Left ventricle myocardium inferior (tissue), 1 donor: ENCODE results near the gene FETUB. TPM values are rescaled to one million over a fixed set of nuclear protein-coding genes. Genes with fewer than 3 reads are reported as not detected.

Experiments used
- DNase-seq: peaks from one replicate; pipeline ENCODE4 v3.0.0-alpha.2; 2020
- H3K27ac ChIP-seq: fragments of 200-600 bp; replicated peaks from 2 replicates; pipeline ENCODE4 v1.8.0; 2021
- H3K27me3 ChIP-seq: fragments of 200-600 bp; 2 replicates; pipeline ENCODE4 v1.8.0; 2021; ENCODE audit warnings: low read depth
- H3K36me3 ChIP-seq: fragments of 200-600 bp; 2 replicates; pipeline ENCODE4 v1.8.0; 2021
- H3K4me1 ChIP-seq: fragments of 200-600 bp; 2 replicates; pipeline ENCODE4 v1.8.0; 2021
- H3K4me3 ChIP-seq: fragments of 200-600 bp; 2 replicates; pipeline ENCODE4 v1.8.0; 2021; ENCODE audit warnings: mild to moderate bottlenecking, moderate library complexity
- H3K9me3 ChIP-seq: fragments of 200-600 bp; replicated peaks from 2 replicates; pipeline ENCODE4 v1.8.0; 2021
- intact Hi-C: fragments of 100-400 bp; cut with micrococcal nuclease; formaldehyde crosslinking; loops from one replicate; pipeline ENCODE4 v1.11.0; 2022
- long read RNA-seq: library from polyadenylated mRNA; unstranded; transcript quantifications from one replicate; pipeline ENCODE4 v2.0.0, GENCODE V29; 2021
- total RNA-seq: library from RNA; stranded (reverse); fragmentation: NEBNext Ultra II Directional; extraction: Animal tissue kit (Norgen Biotek cat#: 25700); gene quantifications from one replicate; pipeline ENCODE4 v1.2.1, GENCODE V29; 2021
- TF ChIP-seq, protein P1 (sequence below): fragments of 200-600 bp; IDR thresholded peaks from 2 replicates; pipeline ENCODE4 v1.8.0; 2021; ENCODE audit warnings: antibody characterized with exemption, mild to moderate bottlenecking, borderline replicate concordance
- donor health status: DM: no; HTN: yes; CAD: no; lungs with severe emphysema.

FETUB gene, protein sequence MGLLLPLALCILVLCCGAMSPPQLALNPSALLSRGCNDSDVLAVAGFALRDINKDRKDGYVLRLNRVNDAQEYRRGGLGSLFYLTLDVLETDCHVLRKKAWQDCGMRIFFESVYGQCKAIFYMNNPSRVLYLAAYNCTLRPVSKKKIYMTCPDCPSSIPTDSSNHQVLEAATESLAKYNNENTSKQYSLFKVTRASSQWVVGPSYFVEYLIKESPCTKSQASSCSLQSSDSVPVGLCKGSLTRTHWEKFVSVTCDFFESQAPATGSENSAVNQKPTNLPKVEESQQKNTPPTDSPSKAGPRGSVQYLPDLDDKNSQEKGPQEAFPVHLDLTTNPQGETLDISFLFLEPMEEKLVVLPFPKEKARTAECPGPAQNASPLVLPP
- total RNA-seq: not detected
- long read RNA-seq: 0 reads

DNA sequence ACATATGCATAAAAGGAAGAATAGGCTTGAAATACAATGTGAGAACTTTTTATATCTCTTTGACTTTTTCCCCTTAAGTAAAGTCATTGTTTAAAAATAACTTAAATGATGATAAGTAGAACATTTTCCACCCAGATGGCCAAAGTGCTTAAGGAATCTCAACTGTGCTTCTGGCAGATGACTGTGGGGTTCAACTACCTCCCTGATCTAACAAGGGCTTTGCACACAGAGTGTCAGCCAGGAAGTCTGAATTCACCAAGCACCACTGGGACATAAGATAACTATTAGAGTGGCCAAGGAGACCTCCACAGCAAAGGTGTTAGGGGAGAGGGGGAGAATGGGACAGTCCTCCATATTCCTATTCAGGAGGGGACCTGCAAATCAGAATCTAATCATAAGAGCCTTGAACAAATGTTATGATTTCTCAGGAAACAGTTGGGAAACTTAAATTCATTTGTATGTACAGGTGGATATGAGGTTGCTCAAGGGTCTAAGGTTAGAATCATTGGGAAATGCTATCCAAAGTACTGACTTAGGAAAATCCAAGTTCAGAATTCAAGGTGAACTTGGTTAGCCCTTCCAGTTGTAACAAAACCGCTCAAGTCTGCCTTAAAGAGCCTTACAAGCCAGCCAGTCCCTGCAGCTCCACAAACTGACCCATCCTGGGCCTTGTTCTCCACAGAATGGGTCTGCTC lies at the start of gene FETUB:
Gene FETUB (plus strand): TSS at position 622 of the 695 bp plus-strand sequence. CDS start 62 bp downstream, at position 684.
- Histone ChIP-seq H3K9me3 (no peaks in the 10 kb centered on the region), H3K36me3 (no peaks in the 10 kb centered on the region), H3K27ac (no peak within 1 kb of the TSS), H3K4me1 (peaks cover 13% of the 10 kb centered on the region), H3K27me3 (peaks cover 20% of the 10 kb centered on the region), H3K4me3 (no peak within 1 kb of the TSS)
- intact Hi-C loops: no loop called here
- DNase-seq: no peak
- TF ChIP-seq, protein P1, sequence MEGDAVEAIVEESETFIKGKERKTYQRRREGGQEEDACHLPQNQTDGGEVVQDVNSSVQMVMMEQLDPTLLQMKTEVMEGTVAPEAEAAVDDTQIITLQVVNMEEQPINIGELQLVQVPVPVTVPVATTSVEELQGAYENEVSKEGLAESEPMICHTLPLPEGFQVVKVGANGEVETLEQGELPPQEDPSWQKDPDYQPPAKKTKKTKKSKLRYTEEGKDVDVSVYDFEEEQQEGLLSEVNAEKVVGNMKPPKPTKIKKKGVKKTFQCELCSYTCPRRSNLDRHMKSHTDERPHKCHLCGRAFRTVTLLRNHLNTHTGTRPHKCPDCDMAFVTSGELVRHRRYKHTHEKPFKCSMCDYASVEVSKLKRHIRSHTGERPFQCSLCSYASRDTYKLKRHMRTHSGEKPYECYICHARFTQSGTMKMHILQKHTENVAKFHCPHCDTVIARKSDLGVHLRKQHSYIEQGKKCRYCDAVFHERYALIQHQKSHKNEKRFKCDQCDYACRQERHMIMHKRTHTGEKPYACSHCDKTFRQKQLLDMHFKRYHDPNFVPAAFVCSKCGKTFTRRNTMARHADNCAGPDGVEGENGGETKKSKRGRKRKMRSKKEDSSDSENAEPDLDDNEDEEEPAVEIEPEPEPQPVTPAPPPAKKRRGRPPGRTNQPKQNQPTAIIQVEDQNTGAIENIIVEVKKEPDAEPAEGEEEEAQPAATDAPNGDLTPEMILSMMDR: no peak

- no peak for DNase-seq
- Histone ChIP-seq H3K4me3 (no peak overlapping the region), H3K4me1 (peaks cover 4% of the 10 kb centered on the region), H3K27ac (no peak overlapping the region), H3K9me3 (no peaks in the 10 kb centered on the region), H3K36me3 (peaks cover 5% of the 10 kb centered on the region), H3K27me3 (no peaks in the 10 kb centered on the region)
- intact Hi-C loops: no loop called here
- TF ChIP-seq, protein P1: no peak
Measured at GRCh38 chr3:186590580-186591295, 49.5 kb upstream of the FETUB start.

DNA sequence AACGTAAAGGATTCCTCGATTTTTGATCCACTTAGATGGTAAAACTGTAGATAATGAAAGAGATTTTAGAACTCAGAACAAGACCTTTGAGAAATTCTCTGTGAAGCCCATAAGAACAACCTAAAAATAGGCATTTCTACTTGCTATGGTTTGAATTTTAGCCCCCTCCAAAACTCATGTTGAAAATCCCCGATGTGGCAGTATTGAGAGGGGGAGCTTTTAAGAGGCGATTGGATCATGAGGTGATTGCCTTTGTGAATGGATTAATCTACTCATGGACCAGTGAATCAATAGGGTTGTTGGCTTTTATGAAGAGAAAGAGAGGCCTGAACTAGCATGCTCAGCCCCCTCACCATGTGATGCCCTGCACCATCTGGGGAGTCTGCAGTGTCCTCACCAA lies 47.5 kb upstream of the FETUB start:
- H3K27me3 ChIP-seq: no peaks in the 10 kb centered on the region
- TF ChIP-seq, protein P1: no peak
- no peak for DNase-seq
- no peaks in the 10 kb centered on the region for H3K9me3 ChIP-seq
- peaks cover 4% of the 10 kb centered on the region for H3K4me1 ChIP-seq
- no peak overlapping the region for H3K4me3 ChIP-seq
- H3K27ac ChIP-seq: no peak overlapping the region
- intact Hi-C loops: no loop called here
- H3K36me3 ChIP-seq: no peaks in the 10 kb centered on the region

DNA sequence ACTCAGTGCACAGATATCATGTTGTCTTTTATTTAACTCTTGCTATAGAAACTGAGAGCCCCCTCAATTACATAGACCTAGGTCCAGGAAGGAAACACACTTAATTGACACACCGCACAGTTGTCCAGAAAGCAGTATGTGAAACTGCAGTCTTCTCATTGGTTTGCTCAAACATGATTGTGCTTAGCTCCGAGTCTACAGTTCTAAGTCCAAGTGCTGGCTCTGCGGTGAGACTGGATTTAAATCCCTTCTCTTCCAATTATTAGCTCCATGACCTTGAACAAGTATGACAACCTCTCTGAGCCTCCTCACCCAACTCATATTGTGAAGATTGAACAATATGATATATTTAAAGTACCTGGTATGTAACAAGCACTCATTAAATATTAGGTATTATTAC lies 46.3 kb upstream of the FETUB start:
- Histone ChIP-seq H3K36me3 (no peaks in the 10 kb centered on the region), H3K4me1 (peaks cover 7% of the 10 kb centered on the region), H3K4me3 (no peak overlapping the region), H3K27me3 (no peaks in the 10 kb centered on the region), H3K27ac (no peak overlapping the region), H3K9me3 (no peaks in the 10 kb centered on the region)
- intact Hi-C loops: no loop called here
- DNase-seq: no peak
- TF ChIP-seq, protein P1: no peak

GRCh38 chr3:186594591-186595113 lies 45.5 kb upstream of the FETUB start:
- no peak overlapping the region for H3K4me3 ChIP-seq
- H3K27me3 ChIP-seq: no peaks in the 10 kb centered on the region
- H3K9me3 ChIP-seq: no peaks in the 10 kb centered on the region
- intact Hi-C loops: no loop called here
- no peak overlapping the region for H3K27ac ChIP-seq
- no peak for DNase-seq
- no peaks in the 10 kb centered on the region for H3K36me3 ChIP-seq
- peaks cover 10% of the 10 kb centered on the region for H3K4me1 ChIP-seq
- TF ChIP-seq, protein P1: no peak
